Lung (tissue), 12 donors: ENCODE data around the gene SLC35E1. TPM values are rescaled to one million over a fixed set of nuclear protein-coding genes. Genes with fewer than 3 reads are reported as not detected.

Experiments
- ATAC-seq: fragments of 200-7000 bp; cut with Tn5 transposase; one replicate; pipeline ENCODE4 v1.9.1; 2020; ENCODE audit warnings: moderate number of reproducible peaks; ENCODE audit not compliant: insufficient read depth, low FRiP score
- DNase-seq, 3 donors: peaks; one replicate each; pipeline ENCODE4 v3.0.0-alpha.2; 2013 to 2017
- H3K27ac ChIP-seq, 2 donors: one replicate each; pipeline ENCODE4 v1.5.1; 2013; ENCODE audit warnings: mild to moderate bottlenecking in 2 of 2, moderate library complexity in 2 of 2, control low read depth in 1 of 2, inconsistent platforms in 1 of 2, low read depth in 1 of 2, low read length in 1 of 2
- H3K27me3 ChIP-seq, 3 donors: one replicate each; pipeline ENCODE4 v1.5.1; 2013; ENCODE audit warnings: low read length in 2 of 3; ENCODE audit not compliant: control insufficient read depth in 3 of 3, insufficient read depth in 3 of 3
- H3K36me3 ChIP-seq, 4 donors: one replicate each; pipeline ENCODE4 v1.5.1; 2013; ENCODE audit warnings: low read length in 4 of 4, mild to moderate bottlenecking in 1 of 4, moderate library complexity in 1 of 4; ENCODE audit not compliant: control insufficient read depth in 4 of 4, insufficient read depth in 4 of 4
- H3K4me1 ChIP-seq, 5 donors: one replicate each; pipeline ENCODE4 v1.5.1; 2013; ENCODE audit warnings: low read length in 5 of 5, mild to moderate bottlenecking in 2 of 5, moderate library complexity in 1 of 5; ENCODE audit not compliant: control insufficient read depth in 5 of 5, insufficient read depth in 5 of 5
- H3K4me3 ChIP-seq: one replicate; pipeline ENCODE4 v1.5.1; 2013; ENCODE audit warnings: mild to moderate bottlenecking, control low read depth, moderate library complexity
- H3K9ac ChIP-seq, 2 donors: one replicate each; pipeline ENCODE4 v1.5.1; 2013; ENCODE audit warnings: low read length in 2 of 2, control low read depth in 1 of 2; ENCODE audit not compliant: insufficient read depth in 1 of 2
- H3K9me3 ChIP-seq, 4 donors: one replicate each; pipeline ENCODE4 v1.5.1; 2013; ENCODE audit warnings: low read length in 3 of 4, mild to moderate bottlenecking in 1 of 4, moderate library complexity in 1 of 4; ENCODE audit not compliant: control insufficient read depth in 4 of 4, insufficient read depth in 3 of 4
- WGBS, 2 donors: extraction: QIAGEN DNeasy Blood & Tissue Kit; methylation state at CpG; one replicate each; pipeline ENCODE4 v1.1.7; 2013; 5-methylcytosine and 5-hydroxymethylcytosine counted together
- polyA plus RNA-seq, 2 donors: library from polyadenylated mRNA; stranded (reverse); fragments of 200-250 nt; gene quantifications; one replicate each; pipeline ENCODE4 v1.2.1, GENCODE V29; 2013
- total RNA-seq, 2 donors: library from RNA; depleted of rRNA in 1 of 2; stranded (reverse); fragments of >200 nt in 1 of 2; gene quantifications; one replicate each; pipeline ENCODE4 v1.2.1, GENCODE V29; 2014 to 2021
- TF ChIP-seq, protein P1 (sequence below): IDR thresholded peaks from 2 replicates; pipeline ENCODE4 v1.5.1; 2012; ENCODE audit warnings: mild to moderate bottlenecking; ENCODE audit errors: control extremely low read depth, extremely low read depth
- donor health status: control.
- donor health status: control.
- donor health status: Bipolar disorder and iron deficiency.
- donor health status: healthy.
- donor health status: DM: yes; HTN: yes; CAD: no.

Gene SLC35E1
- total and polyA plus RNA-seq, 4 donors: 24.9 to 58.1 (median 33.3) TPM

DNA sequence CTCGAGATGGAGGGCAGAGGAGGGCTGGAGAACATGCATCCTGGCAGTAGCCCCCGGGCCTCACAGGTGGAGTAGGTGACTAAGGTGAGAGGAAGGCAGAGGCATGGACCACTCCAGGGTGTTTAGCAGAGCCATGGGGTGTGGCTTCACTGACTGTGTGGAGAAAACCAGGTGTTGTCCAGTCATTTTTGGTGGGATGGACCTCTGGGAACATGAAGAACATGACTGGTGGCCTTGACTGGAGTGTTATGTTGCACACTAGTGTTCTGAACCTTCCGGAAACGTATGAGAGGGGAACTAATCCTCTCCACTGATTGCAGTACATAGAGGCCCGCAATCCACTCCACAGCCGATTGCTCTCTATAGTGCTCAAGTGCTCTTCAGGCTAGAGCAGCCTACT, 38.9 kb upstream of the SLC35E1 start:
- peak overlapping the region; percentile 0 to 67 for H3K27ac ChIP-seq
- TF ChIP-seq, protein P1, sequence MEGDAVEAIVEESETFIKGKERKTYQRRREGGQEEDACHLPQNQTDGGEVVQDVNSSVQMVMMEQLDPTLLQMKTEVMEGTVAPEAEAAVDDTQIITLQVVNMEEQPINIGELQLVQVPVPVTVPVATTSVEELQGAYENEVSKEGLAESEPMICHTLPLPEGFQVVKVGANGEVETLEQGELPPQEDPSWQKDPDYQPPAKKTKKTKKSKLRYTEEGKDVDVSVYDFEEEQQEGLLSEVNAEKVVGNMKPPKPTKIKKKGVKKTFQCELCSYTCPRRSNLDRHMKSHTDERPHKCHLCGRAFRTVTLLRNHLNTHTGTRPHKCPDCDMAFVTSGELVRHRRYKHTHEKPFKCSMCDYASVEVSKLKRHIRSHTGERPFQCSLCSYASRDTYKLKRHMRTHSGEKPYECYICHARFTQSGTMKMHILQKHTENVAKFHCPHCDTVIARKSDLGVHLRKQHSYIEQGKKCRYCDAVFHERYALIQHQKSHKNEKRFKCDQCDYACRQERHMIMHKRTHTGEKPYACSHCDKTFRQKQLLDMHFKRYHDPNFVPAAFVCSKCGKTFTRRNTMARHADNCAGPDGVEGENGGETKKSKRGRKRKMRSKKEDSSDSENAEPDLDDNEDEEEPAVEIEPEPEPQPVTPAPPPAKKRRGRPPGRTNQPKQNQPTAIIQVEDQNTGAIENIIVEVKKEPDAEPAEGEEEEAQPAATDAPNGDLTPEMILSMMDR: no peak
- H3K9me3 ChIP-seq: no peaks in the 10 kb centered on the region
- peaks cover 0 to 4% (median 0%) of the 10 kb centered on the region in 4 donors for H3K36me3 ChIP-seq
- ATAC-seq (peak; percentile 72), DNase-seq (peak in 1 of 3 donors; percentile 48)
- no peak overlapping the region for H3K9ac ChIP-seq
- no peaks in the 10 kb centered on the region for H3K27me3 ChIP-seq
- H3K4me3 ChIP-seq: no peak overlapping the region
- WGBS, 2 donors: 73 to 74% methylated on average over 6 of the region's 6 CpGs
- H3K4me1 ChIP-seq: peaks cover 0 to 26% (median 6%) of the 10 kb centered on the region in 5 donors

DNA sequence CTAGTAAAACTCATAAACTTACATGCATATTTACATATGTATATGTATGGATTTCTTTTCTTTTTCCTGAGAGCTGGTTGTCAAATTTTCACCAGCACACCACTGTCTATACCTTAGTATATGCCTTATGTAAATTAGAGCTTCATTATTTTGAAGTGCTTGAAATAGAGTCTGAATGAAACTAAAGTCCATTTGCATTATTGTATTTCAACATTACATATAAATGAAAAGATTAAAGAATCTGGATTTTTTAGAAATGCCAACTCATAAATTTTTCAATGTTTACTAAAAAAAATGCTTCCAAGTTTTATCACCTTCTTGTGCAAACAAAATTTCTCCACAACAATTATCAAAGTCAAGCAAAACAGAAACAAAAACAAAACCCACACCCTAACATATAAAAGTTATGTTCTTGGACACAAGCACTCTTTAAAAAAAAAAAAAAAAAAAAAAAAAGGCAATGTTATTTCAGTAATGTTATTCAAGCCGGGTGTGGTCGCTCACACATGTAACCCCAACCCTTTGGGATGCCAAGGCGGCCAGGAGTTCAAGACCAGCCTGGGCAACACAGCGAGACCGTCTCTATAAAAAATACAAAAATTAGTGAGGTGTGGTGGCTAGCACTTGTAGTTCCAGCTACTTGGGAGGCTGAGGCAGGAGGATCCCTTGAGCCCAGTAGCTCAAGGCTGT, 37.4 kb upstream of the SLC35E1 start:
- Histone ChIP-seq H3K4me1 (peaks cover 0 to 29% (median 15%) of the 10 kb centered on the region in 5 donors), H3K9me3 (no peaks in the 10 kb centered on the region), H3K27ac (no peak overlapping the region), H3K27me3 (no peaks in the 10 kb centered on the region), H3K9ac (no peak overlapping the region), H3K4me3 (no peak overlapping the region), H3K36me3 (peaks cover 0 to 4% (median 0%) of the 10 kb centered on the region in 4 donors)
- DNase-seq (no peak), ATAC-seq (no peak)
- TF ChIP-seq, protein P1: no peak
- 78 to 85% methylated on average over 5 of the region's 5 CpGs for whole genome bisulfite sequencing, 2 donors

DNA sequence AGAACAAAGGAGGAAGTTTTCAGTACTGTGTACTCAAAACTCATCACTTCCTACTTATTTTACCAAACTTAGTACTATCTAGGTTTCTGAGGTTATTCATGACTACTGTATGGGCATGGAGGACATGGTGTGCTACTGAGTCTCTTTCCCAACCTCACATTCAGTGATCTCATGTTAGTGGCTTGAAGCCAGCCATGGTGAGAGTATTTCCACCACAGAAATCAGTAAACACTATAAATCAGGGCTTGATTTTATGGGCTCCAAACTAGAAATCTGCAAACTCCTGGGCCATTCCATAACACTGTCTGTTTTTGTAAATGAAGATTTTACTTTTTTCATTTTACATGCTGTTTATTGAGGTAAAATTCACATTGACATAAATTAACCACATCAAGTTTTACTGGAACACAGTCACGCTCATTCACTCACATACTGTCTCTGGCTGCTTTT, 36.1 kb upstream of the SLC35E1 start:
- Histone ChIP-seq H3K4me1 (peaks cover 0 to 24% (median 15%) of the 10 kb centered on the region in 5 donors), H3K9ac (no peak overlapping the region), H3K9me3 (no peaks in the 10 kb centered on the region), H3K27ac (peak overlapping the region in 1 of 2 donors; percentile 87), H3K4me3 (no peak overlapping the region), H3K27me3 (no peaks in the 10 kb centered on the region), H3K36me3 (peaks cover 0 to 4% (median 0%) of the 10 kb centered on the region in 4 donors)
- 91 to 97% methylated on average over 1 of the region's 1 CpG for WGBS, 2 donors
- DNase-seq (peak; percentile 27 to 70 (median 56)), ATAC-seq (peak; percentile 56)
- TF ChIP-seq, protein P1: no peak
